GM12878 (cell line): ENCODE measurements around the gene PRR5L. TPM values are rescaled to one million over a fixed set of nuclear protein-coding genes. Genes with fewer than 3 reads are reported as not detected.
A peak's percentile ranks its signal among the peaks of the same experiment; 100 is the strongest.

Experiments used
- ATAC-seq: fragments of 200-7000 bp; cut with Tn5 transposase; 3 replicates; pipeline ENCODE4 v1.9.1; 2020; ENCODE audit warnings: mild to moderate bottlenecking, moderate library complexity
- BruUV-seq: library from RNA; stranded (reverse); fragments of 400-500 nt; replicated peaks from 2 replicates; lab custom pipeline; 2021; lab: Mats Ljungman, UMichigan
- CTCF ChIA-PET: fragments of 300-600 bp; sonication (Branson Sonifier 250); formaldehyde crosslinking; extraction: SDS; loops from one replicate; lab custom pipeline; 2021; ENCODE audit warnings: inconsistent platforms; lab: Yijun Ruan, JAX
- POLR2A ChIA-PET: fragments of 350-600 bp; formaldehyde crosslinking; extraction: SDS; loops from one replicate; lab custom pipeline; 2021; ENCODE audit warnings: inconsistent platforms; lab: Charles Lee
- RAD21 ChIA-PET: fragments of 300-600 bp; sonication (Branson Sonifier 250); formaldehyde crosslinking; loops from one replicate; lab custom pipeline; 2023; ENCODE audit warnings: antibody characterized with exemption; ENCODE audit not compliant: unreplicated experiment; lab: Charles Lee
- SMC1A ChIA-PET: fragments of 300-600 bp; sonication (Branson Sonifier 250); formaldehyde crosslinking; loops from one replicate; lab custom pipeline; 2023; ENCODE audit not compliant: unreplicated experiment, uncharacterized antibody; lab: Charles Lee
- DNase-seq: peaks from one replicate; pipeline ENCODE4 v3.0.0-alpha.2; 2011; ENCODE audit warnings: low read depth, low spot score
- FAIRE-seq: peaks from 3 replicates; lab custom pipeline; 2011; peaks lifted over from hg19 to GRCh38; lab: Jason Lieb, UNC
- H2AFZ ChIP-seq: 2 replicates; pipeline ENCODE4 v1.6.0; 2011; ENCODE audit warnings: low read depth, low read length, control low read depth; ENCODE audit not compliant: control insufficient read depth
- H3K27ac ChIP-seq: 2 replicates; pipeline ENCODE4 v1.5.1; 2011; ENCODE audit warnings: control low read depth; ENCODE audit not compliant: control insufficient read depth, insufficient read depth
- H3K27me3 ChIP-seq, 2 experiments: replicated peaks in 1 of 2; 2 replicates each; pipeline versions ENCODE4 v1.6.0 to v1.6.1; 2011; ENCODE audit warnings: low read length in 1 of 2; ENCODE audit not compliant: control insufficient read depth in 2 of 2, insufficient read depth in 2 of 2
- H3K36me3 ChIP-seq, 2 experiments: 2 replicates each; pipeline ENCODE4 v1.5.1; 2011; ENCODE audit warnings: low read length in 1 of 2; ENCODE audit not compliant: control insufficient read depth in 2 of 2, insufficient read depth in 2 of 2
- H3K4me1 ChIP-seq: 2 replicates; pipeline ENCODE4 v1.6.1; 2011; ENCODE audit warnings: mild to moderate bottlenecking, low read length, moderate library complexity, mixed read lengths; ENCODE audit not compliant: control insufficient read depth, insufficient read depth
- H3K4me2 ChIP-seq: 2 replicates; pipeline ENCODE4 v1.6.0; 2011; ENCODE audit warnings: control low read depth; ENCODE audit not compliant: control insufficient read depth, insufficient read depth
- H3K4me3 ChIP-seq: fragments of 200-600 bp; sonication (generic); 2 replicates; pipeline ENCODE4 v1.5.1; 2016
- H3K79me2 ChIP-seq: 2 replicates; pipeline ENCODE4 v1.6.0; 2011; ENCODE audit warnings: low read length; ENCODE audit not compliant: control insufficient read depth, insufficient read depth
- H3K9ac ChIP-seq: 2 replicates; pipeline ENCODE4 v1.8.0; 2011; ENCODE audit warnings: low read length, control low read depth, mixed read lengths; ENCODE audit not compliant: control insufficient read depth, insufficient read depth
- H3K9me3 ChIP-seq: replicated peaks from 3 replicates; pipeline ENCODE4 v1.5.1; 2011; ENCODE audit warnings: mild to moderate bottlenecking, low read length; ENCODE audit not compliant: control insufficient read depth, insufficient read depth
- H4K20me1 ChIP-seq: 2 replicates; pipeline ENCODE4 v1.6.0; 2011; ENCODE audit not compliant: control insufficient read depth, insufficient read depth
- ASH2L ChIP-seq: fragments of 300-600, 200-600 bp; sonication (generic); IDR thresholded peaks from 2 replicates; pipeline ENCODE4 v1.6.1; 2017; ENCODE audit warnings: low read depth, mild to moderate bottlenecking, borderline replicate concordance
- GATAD2B ChIP-seq: fragments of 450-650 bp; conservative IDR thresholded peaks from 2 replicates; pipeline ENCODE4 v1.6.1; 2017; ENCODE audit warnings: low read depth, mild to moderate bottlenecking, moderate library complexity
- NRF1 ChIP-seq: conservative IDR thresholded peaks from 2 replicates; pipeline ENCODE4 v1.6.1; 2011; ENCODE audit warnings: mild to moderate bottlenecking, low read depth, low read length, improper control_type of control experiment
- RUNX3 ChIP-seq: IDR thresholded peaks from 2 replicates; pipeline ENCODE4 v1.6.1; 2012; ENCODE audit warnings: low read length, inconsistent platforms
- TCF3 ChIP-seq: IDR thresholded peaks from 2 replicates; pipeline ENCODE4 v1.6.1; 2012; ENCODE audit warnings: low read depth, mild to moderate bottlenecking, low read length, borderline replicate concordance; ENCODE audit not compliant: insufficient read depth
- WGBS: methylation state at CpG from one replicate; pipeline ENCODE4 v1.1.6; 2016; ENCODE audit warnings: low lambda C conversion rate; ENCODE audit not compliant: insufficient replicate concordance, insufficient coverage; ENCODE audit errors: missing lambda C conversion rate; 5-methylcytosine and 5-hydroxymethylcytosine counted together
- in situ Hi-C: fragments of 300-500 bp; cut with MboI; formaldehyde crosslinking; loops from 9 replicates; pipeline ENCODE4 v1.14.3; 2018; ENCODE audit warnings: mixed read lengths
- intact Hi-C: fragments of 100-400 bp; cut with micrococcal nuclease; formaldehyde crosslinking; loops from one replicate; pipeline ENCODE4 v1.14.2; 2022; ENCODE audit not compliant: unreplicated experiment
- polyA plus RNA-seq, 11 experiments: library from polyadenylated mRNA; depleted of rRNA in 4 of 11; unstranded in 6 of 11; stranded (reverse) in 5 of 11; fragments of >200 nt; fragmentation: Nextera tagmentation in 4 of 11; fragmentation: Illumina TruSeq in 1 of 11; extraction: Ambion mirVana in 4 of 11; extraction: Trizol in 1 of 11; gene quantifications; 1 replicate in 1 of 11; 2 replicates in 10 of 11; pipeline versions ENCODE4 v1.2.1 to v1.2.3, GENCODE V29; 2011 to 2016; ENCODE audit warnings: inconsistent platforms in 2 of 11, missing spikeins in 2 of 11, low read depth in 1 of 11
- total RNA-seq, 4 experiments: library from RNA; depleted of rRNA in 3 of 4; stranded (reverse); fragments of >200 nt in 3 of 4; fragmentation: Illumina TruSeq in 1 of 4; extraction: Trizol in 1 of 4; gene quantifications; 2 replicates each; pipeline versions ENCODE4 v1.2.1 to v1.2.3, GENCODE V29; 2013 to 2021

The PRR5L gene
- total and polyA plus RNA-seq, 10 of the 15 experiments (the other 5 are each of a cell fraction or from before 2014, with no cell fraction given) = 0.11 to 4.2 (median 0.67) TPM; not detected in 1

DNA sequence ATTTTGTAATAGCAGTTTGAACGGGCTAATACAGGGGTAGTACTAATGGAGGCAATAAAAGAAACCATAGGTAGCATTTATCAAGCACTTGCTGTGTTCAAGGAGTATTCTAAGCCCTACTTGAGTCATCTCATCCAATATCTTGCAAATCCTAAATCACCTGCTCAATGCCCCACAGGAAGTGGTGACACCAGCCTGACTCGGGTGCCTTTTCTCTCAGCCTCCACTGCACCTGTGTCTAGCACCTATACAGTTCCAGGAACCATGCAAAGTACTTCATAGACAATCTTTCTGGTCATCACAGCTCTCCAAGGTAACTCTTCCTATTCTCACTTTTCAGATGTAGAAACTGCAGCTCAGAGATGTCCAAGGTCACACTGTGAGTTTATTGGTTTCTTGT lies 98.0 kb downstream of the PRR5L start (continued):
- no peak for TF ChIP-seq TCF3
- TF ChIP-seq NRF1 = no peak

DNA sequence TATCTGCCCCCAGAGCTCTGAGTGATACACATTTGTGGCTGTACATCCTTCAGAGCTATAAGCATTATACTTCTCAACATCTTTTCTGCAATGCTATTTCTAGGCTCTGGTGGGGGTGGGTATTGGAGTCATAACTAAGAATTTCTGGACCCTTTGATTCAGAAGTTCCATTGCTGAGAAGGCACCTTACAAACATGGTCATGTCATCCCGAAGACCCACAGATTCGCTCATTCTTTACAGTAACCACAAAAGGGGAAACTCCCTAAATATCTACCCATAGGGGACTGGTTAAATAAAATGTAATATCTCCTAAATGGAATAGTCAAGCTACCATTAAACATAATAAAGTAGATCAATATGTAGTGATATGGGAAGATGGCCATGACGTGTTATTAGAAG lies 98.8 kb downstream of the PRR5L start:
- Histone ChIP-seq H3K4me3 (no peak overlapping the region), H3K27me3 (no peaks in the 10 kb centered on the region), H3K27ac (no peak overlapping the region), H3K4me1 (peaks cover 4% of the 10 kb centered on the region; the same call in 1 of the 2 replicates), H3K9ac (no peak overlapping the region), H3K4me2 (no peak overlapping the region), H3K79me2 (no peaks in the 10 kb centered on the region), H3K36me3 (no peaks in the 10 kb centered on the region), H2AFZ (no peak overlapping the region), H4K20me1 (no peaks in the 10 kb centered on the region), H3K9me3 (no peaks in the 10 kb centered on the region)
- ChIA-PET CTCF (interaction anchor here (1.2 kb wide), 1 partner anchor 19 kb away, joined by 5 read pairs; no protein-coding TSS in a partner anchor), SMC1A (no interaction called here), POLR2A (interaction anchor here (0.8 kb wide), 1 partner anchor 9 kb away, joined by 3 read pairs; no protein-coding TSS in a partner anchor), RAD21 (no interaction called here)
- in situ Hi-C loops = no loop called here
- intact Hi-C loops = no loop called here
- FAIRE-seq = no peak
- DNase-seq = no peak
- 0% methylated on average over 3 of the region's 3 CpGs for WGBS
- TF ChIP-seq GATAD2B (no peak), ASH2L (no peak), RUNX3 (peak; percentile 57)
- BruUV-seq = no TSS peak
- ATAC-seq = 0 out of 3 replicates have a peak, but pooled peaks have one; percentile 17
